ENCODE data around the gene FARP2. TPM values are rescaled to one million over a fixed set of nuclear protein-coding genes. Genes with fewer than 3 reads are reported as not detected.

FARP2 gene
- total RNA-seq, 1 experiment from 2014 or later: 29.9 TPM

GRCh38 chr2:241308267-241308666, 47.8 kb upstream of the FARP2 start:
- POLR2A ChIA-PET (ENCODE audit: unreplicated experiment): no interaction called here

GRCh38 chr2:241308832-241309500, 47.1 kb upstream of the FARP2 start:
- no peak overlapping the region for H3K4me2 ChIP-seq (ENCODE audit: low read length)
- H3K9me2 ChIP-seq (replicated peaks; ENCODE audit: low read length): no peaks in the 10 kb centered on the region
- H3K36me3 ChIP-seq (ENCODE audit: low read depth, low read length): no peaks in the 10 kb centered on the region; the same call in 1 of the 2 replicates
- ChIA-PET POLR2A (ENCODE audit: unreplicated experiment) (no interaction called here), CTCF (no interaction called here)
- no peaks in the 10 kb centered on the region for H3K9me3 ChIP-seq (ENCODE audit: low read length)
- peaks cover 23% of the 10 kb centered on the region for H4K20me1 ChIP-seq (ENCODE audit: low read length)
- no peaks in the 10 kb centered on the region for H3K27me3 ChIP-seq (ENCODE audit: low read length)
- peaks cover 100% of the 10 kb centered on the region for H3K79me2 ChIP-seq (ENCODE audit: low read length)
- no peaks in the 10 kb centered on the region for H3F3A ChIP-seq (ENCODE audit: low read length, unreplicated experiment)
- ATAC-seq: no peak
- DNase-seq: no peak
- intact Hi-C loops (cut with micrococcal nuclease): no loop called here
- TF ChIP-seq, protein P1, sequence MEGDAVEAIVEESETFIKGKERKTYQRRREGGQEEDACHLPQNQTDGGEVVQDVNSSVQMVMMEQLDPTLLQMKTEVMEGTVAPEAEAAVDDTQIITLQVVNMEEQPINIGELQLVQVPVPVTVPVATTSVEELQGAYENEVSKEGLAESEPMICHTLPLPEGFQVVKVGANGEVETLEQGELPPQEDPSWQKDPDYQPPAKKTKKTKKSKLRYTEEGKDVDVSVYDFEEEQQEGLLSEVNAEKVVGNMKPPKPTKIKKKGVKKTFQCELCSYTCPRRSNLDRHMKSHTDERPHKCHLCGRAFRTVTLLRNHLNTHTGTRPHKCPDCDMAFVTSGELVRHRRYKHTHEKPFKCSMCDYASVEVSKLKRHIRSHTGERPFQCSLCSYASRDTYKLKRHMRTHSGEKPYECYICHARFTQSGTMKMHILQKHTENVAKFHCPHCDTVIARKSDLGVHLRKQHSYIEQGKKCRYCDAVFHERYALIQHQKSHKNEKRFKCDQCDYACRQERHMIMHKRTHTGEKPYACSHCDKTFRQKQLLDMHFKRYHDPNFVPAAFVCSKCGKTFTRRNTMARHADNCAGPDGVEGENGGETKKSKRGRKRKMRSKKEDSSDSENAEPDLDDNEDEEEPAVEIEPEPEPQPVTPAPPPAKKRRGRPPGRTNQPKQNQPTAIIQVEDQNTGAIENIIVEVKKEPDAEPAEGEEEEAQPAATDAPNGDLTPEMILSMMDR (conservative IDR thresholded peaks at IDR 0.05; ENCODE audit: low read depth, low read length): no peak
- TF ChIP-seq EZH2phosphoT487 (IDR thresholded peaks at IDR 0.05; ENCODE audit: borderline replicate concordance, low read length): no peak
- TF ChIP-seq EZH2 (IDR thresholded peaks at IDR 0.05; ENCODE audit: low read length, unreplicated experiment): no peak
- no peak overlapping the region for H2AFZ ChIP-seq (ENCODE audit: low read length)
- peaks cover 18% of the 10 kb centered on the region for H3K4me1 ChIP-seq (ENCODE audit: insufficient read depth, low read length)
- no TSS peak for BruUV-seq (replicated peaks)
- H3K27ac ChIP-seq (ENCODE audit: low read length): no peak overlapping the region
- no peak overlapping the region for H3K9ac ChIP-seq (ENCODE audit: low read length)
- no peak overlapping the region for H3K4me3 ChIP-seq (ENCODE audit: low read length)

More at GRCh38 chr2:241308267-241308666, 47.8 kb upstream of the FARP2 start:
- Histone ChIP-seq H3K9me2 (replicated peaks; ENCODE audit: low read length) (no peaks in the 10 kb centered on the region), H2AFZ (ENCODE audit: low read length) (no peak overlapping the region), H3K9ac (ENCODE audit: low read length) (no peak overlapping the region), H3F3A (ENCODE audit: low read length, unreplicated experiment) (no peaks in the 10 kb centered on the region), H3K4me3 (ENCODE audit: low read length) (no peak overlapping the region), H3K4me2 (ENCODE audit: low read length) (no peak overlapping the region), H3K79me2 (ENCODE audit: low read length) (peaks cover 100% of the 10 kb centered on the region), H3K4me1 (ENCODE audit: insufficient read depth, low read length) (peaks cover 11% of the 10 kb centered on the region; the same call in 1 of the 2 replicates), H4K20me1 (ENCODE audit: low read length) (peaks cover 25% of the 10 kb centered on the region), H3K9me3 (ENCODE audit: low read length) (no peaks in the 10 kb centered on the region), H3K27me3 (ENCODE audit: low read length) (no peaks in the 10 kb centered on the region), H3K27ac (ENCODE audit: low read length) (no peak overlapping the region), H3K36me3 (ENCODE audit: low read depth, low read length) (no peaks in the 10 kb centered on the region; the same call in 1 of the 2 replicates)
- ATAC-seq: no peak
- DNase-seq: no peak
- TF ChIP-seq, protein P1 (conservative IDR thresholded peaks at IDR 0.05; ENCODE audit: low read depth, low read length): no peak
- TF ChIP-seq EZH2 (IDR thresholded peaks at IDR 0.05; ENCODE audit: low read length, unreplicated experiment) (no peak), EZH2phosphoT487 (IDR thresholded peaks at IDR 0.05; ENCODE audit: borderline replicate concordance, low read length) (no peak)
- BruUV-seq (replicated peaks): no TSS peak
- intact Hi-C loops (cut with micrococcal nuclease): no loop called here
- CTCF ChIA-PET: no interaction called here

- Histone ChIP-seq H3K9me3 (ENCODE audit: low read length) (no peaks in the 10 kb centered on the region), H3K36me3 (ENCODE audit: low read depth, low read length) (no peaks in the 10 kb centered on the region; the same call in 1 of the 2 replicates), H3K4me1 (ENCODE audit: insufficient read depth, low read length) (peaks cover 22% of the 10 kb centered on the region), H3K9ac (ENCODE audit: low read length) (no peak overlapping the region), H3K27ac (ENCODE audit: low read length) (no peak overlapping the region), H3K4me2 (ENCODE audit: low read length) (no peak overlapping the region), H4K20me1 (ENCODE audit: low read length) (peaks cover 23% of the 10 kb centered on the region), H3K79me2 (ENCODE audit: low read length) (peaks cover 100% of the 10 kb centered on the region), H3K27me3 (ENCODE audit: low read length) (no peaks in the 10 kb centered on the region), H3F3A (ENCODE audit: low read length, unreplicated experiment) (no peaks in the 10 kb centered on the region), H3K4me3 (ENCODE audit: low read length) (no peak overlapping the region), H2AFZ (ENCODE audit: low read length) (no peak overlapping the region), H3K9me2 (replicated peaks; ENCODE audit: low read length) (no peaks in the 10 kb centered on the region)
- TF ChIP-seq EZH2 (IDR thresholded peaks at IDR 0.05; ENCODE audit: low read length, unreplicated experiment) (no peak), EZH2phosphoT487 (IDR thresholded peaks at IDR 0.05; ENCODE audit: borderline replicate concordance, low read length) (no peak)
- TF ChIP-seq, protein P1 (conservative IDR thresholded peaks at IDR 0.05; ENCODE audit: low read depth, low read length): no peak
- no TSS peak for BruUV-seq (replicated peaks)
- POLR2A ChIA-PET (ENCODE audit: unreplicated experiment): no interaction called here
- intact Hi-C loops (cut with micrococcal nuclease): no loop called here
- DNase-seq (no peak), ATAC-seq (peak; percentile 29; the same call in 1 of the 2 replicates)
- CTCF ChIA-PET: no interaction called here
Measured at GRCh38 chr2:241309684-241310117, 46.4 kb upstream of the FARP2 start.

Measured in PC-3 (cell line).